PC-3 (cell line): ENCODE data around the gene GTF3C6. TPM values are rescaled to one million over a fixed set of nuclear protein-coding genes. Genes with fewer than 3 reads are reported as not detected.
"Not testable (repeated sequence)": the region's sequence is repeated elsewhere in the genome, so short reads cannot be mapped to it uniquely, and the experiment has no call there.

Experiments
- ATAC-seq: fragments of 200-7000 bp; cut with Tn5 transposase; 2 replicates; pipeline ENCODE4 v1.9.1; 2020; ENCODE audit warnings: mild to moderate bottlenecking, moderate library complexity
- BruUV-seq: library from RNA; stranded (reverse); fragments of 400-500 nt; replicated peaks from 2 replicates; lab custom pipeline; 2021; lab: Mats Ljungman, UMichigan
- CTCF ChIA-PET: fragments of 300-600 bp; sonication (Branson Sonifier 250); formaldehyde crosslinking; loops from one replicate; lab custom pipeline; 2022; ENCODE audit warnings: antibody characterized with exemption; lab: Charles Lee
- POLR2A ChIA-PET: fragments of 300-600 bp; sonication (Branson Sonifier 250); formaldehyde crosslinking; loops from one replicate; lab custom pipeline; 2022; ENCODE audit warnings: antibody characterized with exemption; ENCODE audit not compliant: unreplicated experiment; lab: Charles Lee
- DNase-seq: peaks from one replicate; pipeline ENCODE4 v3.0.0-alpha.2; 2015
- H2AFZ ChIP-seq: fragments of 300-600 bp; sonication (generic); 2 replicates; pipeline ENCODE4 v1.6.0; 2016; ENCODE audit warnings: antibody characterized with exemption, low read length
- H3F3A ChIP-seq: fragments of 300-600 bp; sonication (generic); one replicate; pipeline ENCODE4 v1.6.0; 2017; ENCODE audit warnings: antibody characterized with exemption, low read length, control low read depth, mild to moderate bottlenecking; ENCODE audit not compliant: unreplicated experiment
- H3K27ac ChIP-seq: fragments of 300-600 bp; sonication (generic); 2 replicates; pipeline ENCODE4 v1.5.1; 2016; ENCODE audit warnings: mild to moderate bottlenecking, low read length
- H3K27me3 ChIP-seq: fragments of 300-600 bp; sonication (generic); 2 replicates; pipeline ENCODE4 v1.6.1; 2016; ENCODE audit warnings: low read length, mixed read lengths
- H3K36me3 ChIP-seq: fragments of 300-600 bp; sonication (generic); 2 replicates; pipeline ENCODE4 v1.6.1; 2016; ENCODE audit warnings: low read depth, mixed run types, low read length, mixed read lengths
- H3K4me1 ChIP-seq: fragments of 300-600 bp; sonication (generic); 2 replicates; pipeline ENCODE4 v1.5.1; 2016; ENCODE audit warnings: low read length; ENCODE audit not compliant: insufficient read depth
- H3K4me2 ChIP-seq: fragments of 300-600 bp; sonication (generic); 2 replicates; pipeline ENCODE4 v1.6.0; 2016; ENCODE audit warnings: low read length
- H3K4me3 ChIP-seq: fragments of 300-600 bp; sonication (generic); 2 replicates; pipeline ENCODE4 v1.5.1; 2016; ENCODE audit warnings: mild to moderate bottlenecking, low read length, mixed read lengths
- H3K79me2 ChIP-seq: fragments of 300-600 bp; sonication (generic); 2 replicates; pipeline ENCODE4 v1.6.1; 2017; ENCODE audit warnings: low read length, mixed read lengths
- H3K9ac ChIP-seq: fragments of 300-600 bp; sonication (generic); 2 replicates; pipeline ENCODE4 v1.6.0; 2016; ENCODE audit warnings: mild to moderate bottlenecking, low read length
- H3K9me2 ChIP-seq: fragments of 300-600 bp; sonication (generic); replicated peaks from 2 replicates; pipeline ENCODE4 v1.6.1; 2016; ENCODE audit warnings: mixed run types, low read length, mixed read lengths
- H3K9me3 ChIP-seq: fragments of 300-600 bp; sonication (generic); 2 replicates; pipeline ENCODE4 v1.6.1; 2016; ENCODE audit warnings: low read length, mixed read lengths
- H4K20me1 ChIP-seq: fragments of 300-600 bp; sonication (generic); 2 replicates; pipeline ENCODE4 v1.6.1; 2016; ENCODE audit warnings: low read length, mixed read lengths
- EZH2 ChIP-seq: fragments of 300-600 bp; sonication (generic); IDR thresholded peaks from one replicate; pipeline ENCODE4 v1.6.1; 2017; ENCODE audit warnings: antibody characterized with exemption, mild to moderate bottlenecking, low read length; ENCODE audit not compliant: unreplicated experiment
- EZH2phosphoT487 ChIP-seq: fragments of 300-600 bp; sonication (generic); IDR thresholded peaks from 2 replicates; pipeline ENCODE4 v1.6.1; 2018; ENCODE audit warnings: mild to moderate bottlenecking, antibody characterized with exemption, low read length, borderline replicate concordance
- intact Hi-C: fragments of 100-400 bp; cut with micrococcal nuclease; formaldehyde crosslinking; loops from 2 replicates; pipeline ENCODE4 v1.9.0; 2023
- total RNA-seq: library from RNA; depleted of rRNA; stranded (reverse); fragments of >200 nt; gene quantifications from 2 replicates; pipeline ENCODE4 v1.2.3, GENCODE V29; 2014
- TF ChIP-seq, protein P1 (sequence below): fragments of 300-600 bp; sonication (generic); conservative IDR thresholded peaks from 2 replicates; pipeline ENCODE4 v1.5.1; 2017; ENCODE audit warnings: antibody characterized with exemption, low read depth, mild to moderate bottlenecking, low read length

GTF3C6 gene
- total RNA-seq, 1 experiment from 2014 or later = 59.2 TPM

DNA sequence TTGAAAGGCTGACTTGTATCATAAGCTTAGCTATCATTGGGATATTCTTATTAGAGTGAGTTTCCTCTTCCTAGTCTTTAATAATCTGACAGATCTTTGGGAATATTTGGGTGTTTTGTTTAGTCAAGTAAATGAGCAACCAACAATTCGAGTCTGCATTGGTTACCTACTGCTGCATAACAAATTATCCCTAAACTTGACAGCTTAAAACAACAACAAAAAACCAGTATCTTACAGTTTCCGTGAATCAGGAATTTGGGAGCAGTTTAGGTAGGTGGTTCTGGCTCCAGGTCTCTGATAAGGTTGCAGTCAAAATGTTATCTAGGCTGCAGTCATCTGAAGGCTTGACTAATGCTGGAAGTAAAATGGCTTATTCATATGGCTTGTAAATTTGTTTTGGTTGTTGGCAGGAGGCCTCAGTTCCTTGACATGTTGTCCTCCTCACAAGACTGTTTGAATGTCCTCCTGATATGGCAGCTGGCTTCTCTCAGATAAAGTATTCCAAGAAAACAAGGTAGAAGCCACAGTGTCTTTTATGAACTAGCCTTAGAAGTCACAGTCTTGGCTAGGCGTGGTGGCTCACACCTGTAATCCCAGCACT is 7.2 kb downstream of the GTF3C6 start:
- no peaks in the 10 kb centered on the region for H4K20me1 ChIP-seq
- peaks cover 5% of the 10 kb centered on the region; the same call in 1 of the 2 replicates for H3K36me3 ChIP-seq
- no peak overlapping the region for H3K27ac ChIP-seq
- intact Hi-C loops = no loop called here
- H3K9ac ChIP-seq = no peak overlapping the region
- no peak overlapping the region for H3K4me2 ChIP-seq
- no peaks in the 10 kb centered on the region for H3K79me2 ChIP-seq
- H3K9me3 ChIP-seq = no peaks in the 10 kb centered on the region
- TF ChIP-seq EZH2 (no peak), EZH2phosphoT487 (no peak)
- TF ChIP-seq, protein P1, sequence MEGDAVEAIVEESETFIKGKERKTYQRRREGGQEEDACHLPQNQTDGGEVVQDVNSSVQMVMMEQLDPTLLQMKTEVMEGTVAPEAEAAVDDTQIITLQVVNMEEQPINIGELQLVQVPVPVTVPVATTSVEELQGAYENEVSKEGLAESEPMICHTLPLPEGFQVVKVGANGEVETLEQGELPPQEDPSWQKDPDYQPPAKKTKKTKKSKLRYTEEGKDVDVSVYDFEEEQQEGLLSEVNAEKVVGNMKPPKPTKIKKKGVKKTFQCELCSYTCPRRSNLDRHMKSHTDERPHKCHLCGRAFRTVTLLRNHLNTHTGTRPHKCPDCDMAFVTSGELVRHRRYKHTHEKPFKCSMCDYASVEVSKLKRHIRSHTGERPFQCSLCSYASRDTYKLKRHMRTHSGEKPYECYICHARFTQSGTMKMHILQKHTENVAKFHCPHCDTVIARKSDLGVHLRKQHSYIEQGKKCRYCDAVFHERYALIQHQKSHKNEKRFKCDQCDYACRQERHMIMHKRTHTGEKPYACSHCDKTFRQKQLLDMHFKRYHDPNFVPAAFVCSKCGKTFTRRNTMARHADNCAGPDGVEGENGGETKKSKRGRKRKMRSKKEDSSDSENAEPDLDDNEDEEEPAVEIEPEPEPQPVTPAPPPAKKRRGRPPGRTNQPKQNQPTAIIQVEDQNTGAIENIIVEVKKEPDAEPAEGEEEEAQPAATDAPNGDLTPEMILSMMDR = no peak
- H3F3A ChIP-seq = no peaks in the 10 kb centered on the region
- no peak overlapping the region for H3K4me3 ChIP-seq
- H3K27me3 ChIP-seq = no peaks in the 10 kb centered on the region
- DNase-seq (no peak), ATAC-seq (no peak)
- no peaks in the 10 kb centered on the region for H3K9me2 ChIP-seq
- no peaks in the 10 kb centered on the region for H3K4me1 ChIP-seq
- CTCF ChIA-PET = no interaction called here
- no peak overlapping the region for H2AFZ ChIP-seq
- POLR2A ChIA-PET = no interaction called here
- no TSS peak for BruUV-seq

DNA sequence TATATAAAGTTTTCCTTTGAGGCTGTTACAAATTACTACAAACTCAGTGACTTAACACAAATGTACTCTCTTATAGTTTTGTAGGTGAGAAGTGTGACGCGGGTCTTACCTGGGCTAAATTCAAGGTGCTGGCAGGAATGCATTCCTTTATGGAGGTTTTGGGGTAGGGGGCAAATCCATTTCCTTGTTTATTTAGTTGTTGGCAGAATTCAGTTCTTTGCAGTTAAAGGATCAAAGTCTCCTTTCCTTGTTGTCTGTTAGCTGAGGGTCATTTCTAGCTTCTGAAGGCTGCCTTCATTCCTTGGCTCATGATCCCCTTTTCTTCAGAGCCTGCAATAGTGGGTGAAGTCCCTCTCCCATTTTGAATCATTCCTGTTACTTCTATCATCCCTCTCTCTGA is 10.2 kb downstream of the GTF3C6 start:
- H3K4me3 ChIP-seq, H3K27me3 ChIP-seq, H2AFZ ChIP-seq, intact Hi-C loops, H3K36me3 ChIP-seq, H3K9me2 ChIP-seq, H3K27ac ChIP-seq, H4K20me1 ChIP-seq, H3K9me3 ChIP-seq, CTCF ChIA-PET, POLR2A ChIA-PET, H3K4me2 ChIP-seq, ATAC-seq, DNase-seq, H3K4me1 ChIP-seq, H3K9ac ChIP-seq, H3K79me2 ChIP-seq, BruUV-seq, H3F3A ChIP-seq: not testable (repeated sequence)

DNA sequence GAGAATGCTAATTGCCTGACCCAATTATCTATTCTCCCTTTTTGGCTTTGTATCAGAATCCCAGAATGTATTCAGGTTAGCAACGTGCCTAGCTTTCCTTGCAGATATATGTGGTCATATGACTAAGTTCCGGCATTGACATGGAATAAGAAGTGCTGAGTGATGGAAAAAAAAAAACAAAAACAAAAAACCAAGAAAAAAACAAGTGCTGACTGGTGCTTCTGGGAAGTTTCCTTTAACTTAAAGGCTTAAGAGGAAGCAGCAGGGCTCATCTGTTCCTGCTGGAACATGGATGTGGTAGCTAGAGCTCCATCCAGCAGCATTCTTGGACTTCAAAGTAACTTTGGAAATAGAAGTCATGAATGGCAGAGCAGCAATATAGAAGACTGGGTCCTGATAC is 13.0 kb downstream of the GTF3C6 start:
- Histone ChIP-seq H3K9ac (no peak overlapping the region), H3K4me1 (no peaks in the 10 kb centered on the region), H4K20me1 (no peaks in the 10 kb centered on the region), H3K9me3 (no peaks in the 10 kb centered on the region), H3K9me2 (no peaks in the 10 kb centered on the region), H3K27ac (no peak overlapping the region), H3K27me3 (no peaks in the 10 kb centered on the region), H2AFZ (no peak overlapping the region), H3F3A (no peaks in the 10 kb centered on the region), H3K4me3 (no peak overlapping the region), H3K79me2 (no peaks in the 10 kb centered on the region), H3K4me2 (no peak overlapping the region), H3K36me3 (no peaks in the 10 kb centered on the region)
- no peak for TF ChIP-seq EZH2
- no peak for TF ChIP-seq EZH2phosphoT487
- TF ChIP-seq, protein P1 = no peak
- DNase-seq = no peak
- ChIA-PET CTCF (no interaction called here), POLR2A (interaction anchor here (0.6 kb wide), 1 partner anchor 1538 kb away, joined by 4 read pairs; no protein-coding TSS in a partner anchor)
- no peak for ATAC-seq
- intact Hi-C loops = no loop called here
- BruUV-seq = no TSS peak
